ENCODE data around the gene NEU3. TPM values are rescaled to one million over a fixed set of nuclear protein-coding genes. Genes with fewer than 3 reads are reported as not detected.
A peak's percentile ranks its signal among the peaks of the same experiment; 100 is the strongest.

Gene NEU3
- total and polyA plus RNA-seq, 2 experiments from 2014 or later: 2.5 to 6.2 TPM

DNA sequence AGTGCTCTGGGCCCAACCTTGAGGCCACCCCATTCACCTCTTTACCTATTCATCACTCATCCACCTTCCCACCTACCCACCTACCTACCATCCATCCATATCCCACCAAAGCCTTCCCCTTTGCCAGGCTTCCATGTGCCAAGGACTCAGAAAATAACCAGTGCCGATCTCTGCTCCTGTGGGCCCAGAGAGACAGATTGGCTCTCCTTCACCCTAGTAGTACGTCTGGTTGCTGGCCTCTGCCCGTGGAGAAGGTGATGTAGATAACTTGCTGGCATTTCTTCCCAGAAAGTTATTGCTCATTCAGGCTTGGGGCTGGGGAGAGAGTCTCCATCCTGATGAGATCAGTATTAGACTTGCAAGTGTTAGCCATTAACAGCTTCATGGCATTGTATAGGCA lies 45.2 kb downstream of the NEU3 start:
- peaks cover 14% of the 10 kb centered on the region for H3K4me1 ChIP-seq (ENCODE audit: insufficient read depth)
- no peaks in the 10 kb centered on the region for H3F3A ChIP-seq (ENCODE audit: insufficient read depth)
- H3K36me3 ChIP-seq (ENCODE audit: low read depth): no peaks in the 10 kb centered on the region
- H3K27me3 ChIP-seq (replicated peaks; ENCODE audit: insufficient read depth): no peaks in the 10 kb centered on the region
- WGBS, 2 experiments (ENCODE audit: low coverage in 1 of 2, low lambda C conversion rate in 2 of 2, missing lambda C conversion rate in 2 of 2): 87 to 94% methylated on average over 3 of the region's 3 CpGs
- in situ Hi-C loops (cut with MboI): no loop called here
- no peak overlapping the region for H3K27ac ChIP-seq
- H3K4me3 ChIP-seq: no peak overlapping the region
- DNase-seq: no peak
- H2AFZ ChIP-seq: no peak overlapping the region
- TF ChIP-seq EZH2 (IDR thresholded peaks at IDR 0.05; ENCODE audit: insufficient read depth, poor library complexity, severe bottlenecking) (no peak), EZH2phosphoT487 (IDR thresholded peaks at IDR 0.05; ENCODE audit: insufficient read depth, low read depth) (no peak)
- H3K9ac ChIP-seq: no peak overlapping the region
- H3K4me2 ChIP-seq (ENCODE audit: unreplicated experiment): no peak overlapping the region
- no peaks in the 10 kb centered on the region for H3K79me2 ChIP-seq (ENCODE audit: insufficient read depth)
- no peaks in the 10 kb centered on the region for H3K9me3 ChIP-seq (ENCODE audit: low read depth)
- no peaks in the 10 kb centered on the region for H4K20me1 ChIP-seq (ENCODE audit: insufficient read depth)
- H3K9me2 ChIP-seq (ENCODE audit: insufficient read depth): no peaks in the 10 kb centered on the region

DNA sequence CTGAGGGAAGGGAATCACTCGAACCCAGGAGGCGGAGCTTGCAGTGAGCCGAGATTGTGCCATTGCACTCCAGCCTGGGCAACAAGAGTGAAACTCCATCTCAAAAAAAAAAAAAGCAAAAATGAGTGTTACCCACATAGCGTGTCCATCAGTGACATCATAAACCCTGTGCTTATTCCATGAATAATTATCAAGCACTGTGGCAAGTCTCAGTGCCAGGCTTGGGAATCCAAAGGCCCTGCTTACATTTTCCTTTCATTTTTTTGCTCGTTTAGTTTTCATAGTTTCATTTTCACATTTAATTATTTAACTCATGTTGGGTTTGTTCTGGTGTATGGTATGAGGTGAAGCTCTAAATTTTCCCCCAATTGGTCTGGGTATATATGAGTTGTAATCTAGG lies 46.5 kb downstream of the NEU3 start:
- Histone ChIP-seq H3K4me2 (ENCODE audit: unreplicated experiment) (no peak overlapping the region), H3K4me1 (ENCODE audit: insufficient read depth) (peaks cover 14% of the 10 kb centered on the region), H3K36me3 (ENCODE audit: low read depth) (no peaks in the 10 kb centered on the region), H2AFZ (no peak overlapping the region), H3K79me2 (ENCODE audit: insufficient read depth) (no peaks in the 10 kb centered on the region), H3K4me3 (no peak overlapping the region), H3F3A (ENCODE audit: insufficient read depth) (no peaks in the 10 kb centered on the region), H3K9me2 (ENCODE audit: insufficient read depth) (no peaks in the 10 kb centered on the region), H3K27ac (no peak overlapping the region), H3K27me3 (replicated peaks; ENCODE audit: insufficient read depth) (no peaks in the 10 kb centered on the region), H3K9me3 (ENCODE audit: low read depth) (no peaks in the 10 kb centered on the region), H4K20me1 (ENCODE audit: insufficient read depth) (no peaks in the 10 kb centered on the region), H3K9ac (no peak overlapping the region)
- 75 to 82% methylated on average over 4 to 5 of the region's 5 CpGs for WGBS, 2 experiments (ENCODE audit: low coverage in 1 of 2, low lambda C conversion rate in 2 of 2, missing lambda C conversion rate in 2 of 2)
- in situ Hi-C loops (cut with MboI): no loop called here
- TF ChIP-seq EZH2 (IDR thresholded peaks at IDR 0.05; ENCODE audit: insufficient read depth, poor library complexity, severe bottlenecking): no peak
- TF ChIP-seq EZH2phosphoT487 (IDR thresholded peaks at IDR 0.05; ENCODE audit: insufficient read depth, low read depth): no peak
- no peak for DNase-seq

DNA sequence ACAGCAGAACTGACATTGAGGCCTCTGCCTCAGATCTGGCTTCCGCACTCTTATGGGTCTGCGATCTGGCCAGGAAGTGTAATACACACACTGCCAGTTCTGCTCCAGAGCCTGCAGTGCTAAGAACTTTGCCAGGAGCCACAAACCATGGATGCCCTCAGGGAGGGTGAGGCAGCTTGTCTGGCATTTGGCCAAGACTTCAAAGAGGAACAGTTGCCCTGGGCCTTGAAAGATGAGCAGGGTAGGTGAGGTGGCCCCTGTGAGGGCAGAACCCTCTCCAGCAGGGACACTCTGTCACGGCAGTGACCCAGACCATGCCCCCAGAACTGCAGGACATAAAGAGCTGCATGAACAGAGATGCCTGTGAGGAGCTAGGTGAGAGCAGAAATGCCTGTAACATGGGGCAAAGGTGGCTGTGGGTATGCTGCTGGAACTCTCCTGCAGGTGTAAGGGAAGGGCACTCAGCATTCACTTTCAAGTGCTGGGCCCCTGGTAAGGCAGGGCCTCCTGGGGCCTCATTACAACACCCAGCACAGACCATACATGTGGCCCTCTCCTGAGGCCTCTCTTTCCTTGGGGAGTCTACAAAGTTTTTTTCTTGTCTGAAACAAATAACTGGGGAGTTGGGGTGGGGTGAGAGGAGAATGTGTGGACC lies 47.3 kb downstream of the NEU3 start:
- no peak overlapping the region for H3K4me3 ChIP-seq
- no peak overlapping the region for H3K27ac ChIP-seq
- TF ChIP-seq EZH2 (IDR thresholded peaks at IDR 0.05; ENCODE audit: insufficient read depth, poor library complexity, severe bottlenecking) (no peak), EZH2phosphoT487 (IDR thresholded peaks at IDR 0.05; ENCODE audit: insufficient read depth, low read depth) (no peak)
- H3F3A ChIP-seq (ENCODE audit: insufficient read depth): no peaks in the 10 kb centered on the region
- H3K4me1 ChIP-seq (ENCODE audit: insufficient read depth): peaks cover 7% of the 10 kb centered on the region
- 75 to 84% methylated on average over 3 of the region's 3 CpGs for WGBS, 2 experiments (ENCODE audit: low coverage in 1 of 2, low lambda C conversion rate in 2 of 2, missing lambda C conversion rate in 2 of 2)
- peak; percentile 56 for DNase-seq
- no peaks in the 10 kb centered on the region for H3K36me3 ChIP-seq (ENCODE audit: low read depth)
- no peak overlapping the region for H3K9ac ChIP-seq
- H4K20me1 ChIP-seq (ENCODE audit: insufficient read depth): no peaks in the 10 kb centered on the region
- H3K79me2 ChIP-seq (ENCODE audit: insufficient read depth): no peaks in the 10 kb centered on the region
- no peak overlapping the region for H2AFZ ChIP-seq
- in situ Hi-C loops (cut with MboI): no loop called here
- H3K9me3 ChIP-seq (ENCODE audit: low read depth): no peaks in the 10 kb centered on the region
- H3K4me2 ChIP-seq (ENCODE audit: unreplicated experiment): no peak overlapping the region
- no peaks in the 10 kb centered on the region for H3K27me3 ChIP-seq (replicated peaks; ENCODE audit: insufficient read depth)
- no peaks in the 10 kb centered on the region for H3K9me2 ChIP-seq (ENCODE audit: insufficient read depth)

DNA sequence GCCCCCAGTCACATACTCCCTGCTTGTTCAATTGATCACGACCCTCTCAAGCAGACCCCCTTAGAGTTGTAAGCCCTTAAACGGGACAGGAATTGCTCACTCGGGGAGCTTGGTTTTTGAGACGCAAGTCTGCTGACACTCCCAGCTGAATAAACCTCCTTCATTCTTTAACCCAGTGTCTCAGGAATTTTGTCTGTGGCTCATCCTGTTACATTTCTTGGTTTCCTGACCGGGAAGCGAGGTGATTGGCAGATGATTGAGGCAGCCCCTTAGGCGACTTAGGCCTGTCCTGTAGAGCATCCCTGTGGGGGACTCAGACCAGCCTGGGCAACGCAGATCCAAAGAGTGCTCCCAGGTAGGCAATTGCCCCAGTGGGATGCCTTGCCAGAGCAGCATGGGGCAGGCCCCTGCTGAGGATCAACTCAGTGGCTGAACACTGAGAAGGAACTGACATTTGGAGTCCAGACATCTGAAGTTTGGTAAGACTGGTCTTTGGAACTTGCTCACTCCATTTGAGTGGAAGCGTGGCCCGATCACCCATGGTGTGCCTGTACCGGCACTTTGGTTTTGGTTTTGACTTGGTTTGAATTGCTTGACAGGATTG lies 51.5 kb downstream of the NEU3 start:
- H3K79me2 ChIP-seq (ENCODE audit: insufficient read depth): no peaks in the 10 kb centered on the region
- no peak for DNase-seq
- H3K4me3 ChIP-seq: no peak overlapping the region
- H3K9ac ChIP-seq: no peak overlapping the region
- in situ Hi-C loops (cut with MboI): no loop called here
- whole genome bisulfite sequencing, 2 experiments (ENCODE audit: low coverage in 1 of 2, low lambda C conversion rate in 2 of 2, missing lambda C conversion rate in 2 of 2): 82 to 83% methylated on average over 11 of the region's 11 CpGs
- no peak overlapping the region for H3K4me2 ChIP-seq (ENCODE audit: unreplicated experiment)
- no peaks in the 10 kb centered on the region for H3F3A ChIP-seq (ENCODE audit: insufficient read depth)
- no peak overlapping the region for H3K27ac ChIP-seq
- H3K36me3 ChIP-seq (ENCODE audit: low read depth): no peaks in the 10 kb centered on the region
- TF ChIP-seq EZH2phosphoT487 (IDR thresholded peaks at IDR 0.05; ENCODE audit: insufficient read depth, low read depth): no peak
- no peak for TF ChIP-seq EZH2 (IDR thresholded peaks at IDR 0.05; ENCODE audit: insufficient read depth, poor library complexity, severe bottlenecking)
- no peaks in the 10 kb centered on the region for H3K9me3 ChIP-seq (ENCODE audit: low read depth)
- peaks cover 5% of the 10 kb centered on the region; the same call in 1 of the 2 replicates for H3K27me3 ChIP-seq (replicated peaks; ENCODE audit: insufficient read depth)
- H4K20me1 ChIP-seq (ENCODE audit: insufficient read depth): no peaks in the 10 kb centered on the region
- no peaks in the 10 kb centered on the region for H3K4me1 ChIP-seq (ENCODE audit: insufficient read depth)
- H3K9me2 ChIP-seq (ENCODE audit: insufficient read depth): no peaks in the 10 kb centered on the region
- H2AFZ ChIP-seq: no peak overlapping the region
